Hepatocyte (in vitro differentiated cells): ENCODE measurements around the gene SART3.

ENCODE experiments used
- CTCF ChIP-seq: fragments of 200-600 bp; sonication (generic); IDR thresholded peaks from 2 replicates; pipeline ENCODE4 v1.5.1; 2016; ENCODE audit warnings: antibody characterized with exemption, mild to moderate bottlenecking; ENCODE audit not compliant: poor library complexity
- EZH2 ChIP-seq: fragments of 200-600 bp; sonication (generic); IDR thresholded peaks from 2 replicates; pipeline ENCODE4 v1.6.1; 2016; ENCODE audit warnings: antibody characterized with exemption, mild to moderate bottlenecking, borderline replicate concordance
- EZH2phosphoT487 ChIP-seq: fragments of 200-600 bp; sonication (generic); IDR thresholded peaks from one replicate; pipeline ENCODE4 v1.6.1; 2018; ENCODE audit warnings: antibody characterized with exemption, mild to moderate bottlenecking, low read depth, moderate library complexity; ENCODE audit not compliant: unreplicated experiment, severe bottlenecking

- TF ChIP-seq CTCF = no peak
- TF ChIP-seq EZH2 = no peak
- no peak for TF ChIP-seq EZH2phosphoT487
Observed at GRCh38 chr12:108578264-108578663, 17.3 kb upstream of the SART3 start.
